ENCODE data around the gene LAMA5.

The LAMA5 gene

DNA sequence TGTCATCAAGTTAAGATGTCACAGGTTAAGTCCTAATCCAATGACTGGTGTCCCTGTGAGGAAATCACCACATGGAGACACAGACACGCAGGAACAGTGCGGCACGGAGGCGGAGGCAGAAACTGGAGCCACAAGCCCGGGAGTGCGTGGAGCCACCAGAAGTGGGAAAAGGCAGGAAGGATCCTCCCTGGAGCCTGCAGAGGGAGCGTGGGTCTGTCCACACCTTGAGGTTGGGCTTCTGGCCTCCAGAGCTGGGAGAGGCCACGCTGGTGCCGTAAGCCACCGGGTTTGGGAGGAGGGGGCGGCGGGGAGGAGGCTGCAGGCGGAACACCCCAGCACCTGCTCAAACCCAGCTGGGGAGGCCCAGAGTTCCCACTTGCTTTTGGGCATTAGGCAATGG lies 36.2 kb upstream of the LAMA5 start:
- no peak for DNase-seq (ENCODE audit: low spot score)

DNA sequence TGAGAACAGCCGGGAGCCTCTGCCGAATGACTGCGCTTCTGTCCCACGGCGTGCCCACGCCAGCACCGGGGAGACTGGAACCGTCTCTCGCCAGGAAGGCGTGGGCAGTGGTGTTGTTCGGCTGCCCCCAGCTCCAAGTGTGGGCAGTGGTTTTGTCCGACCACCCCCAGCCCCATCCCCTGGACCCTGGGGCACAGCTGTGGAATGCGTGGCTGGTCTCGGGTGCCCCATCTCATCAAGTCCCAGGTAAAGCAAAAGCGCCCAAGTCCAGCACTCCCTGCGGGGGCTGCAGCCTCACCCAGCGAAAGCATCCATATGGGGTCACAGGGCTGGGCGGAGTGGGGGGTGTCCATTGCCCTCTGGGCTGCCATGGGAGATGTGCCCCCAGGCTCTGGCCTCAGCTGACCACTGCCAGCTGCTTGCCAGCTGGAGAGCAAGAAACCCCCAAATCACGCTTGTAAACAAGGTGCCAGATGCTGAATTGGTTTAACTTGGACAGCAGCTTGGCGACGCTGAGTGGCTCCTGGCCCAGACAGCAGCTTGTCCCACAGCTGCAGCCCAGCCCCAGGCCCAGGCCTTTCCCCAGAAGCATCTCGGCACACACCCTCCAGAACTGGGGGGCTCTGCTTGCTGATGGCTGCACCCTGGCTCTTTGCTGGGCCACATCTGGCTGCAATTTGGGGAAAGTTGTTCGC lies 35.5 kb upstream of the LAMA5 start:
- no peak for DNase-seq (ENCODE audit: low spot score)

DNA sequence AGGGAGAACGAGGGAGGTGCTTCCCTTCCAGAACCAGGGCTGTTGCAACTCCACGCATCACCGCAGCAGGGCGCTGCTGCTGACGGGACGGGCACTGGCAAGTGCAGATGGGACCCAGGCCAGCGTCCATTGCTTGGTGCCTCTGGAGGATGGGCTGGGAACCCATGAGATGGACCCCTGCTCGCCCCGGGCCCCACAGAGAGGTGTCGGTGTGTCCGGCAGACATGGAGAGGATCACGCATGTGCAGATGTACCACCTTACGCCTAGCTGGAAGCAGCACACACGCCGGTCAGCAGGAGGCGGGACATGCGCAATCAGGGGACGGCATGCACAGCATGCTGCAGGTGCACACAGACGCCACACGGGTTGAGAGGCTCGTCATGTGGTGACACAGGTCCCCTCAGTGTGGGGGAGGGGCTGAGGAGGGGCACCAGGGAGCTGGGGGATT lies 34.2 kb upstream of the LAMA5 start:
- DNase-seq (ENCODE audit: low spot score): no peak

- DNase-seq (ENCODE audit: low spot score): no peak
Measured at GRCh38 chr20:62400541-62400940, 33.4 kb upstream of the LAMA5 start.

- no peak for DNase-seq (ENCODE audit: low spot score)
Measured at GRCh38 chr20:62400021-62400420, 32.9 kb upstream of the LAMA5 start.

DNA sequence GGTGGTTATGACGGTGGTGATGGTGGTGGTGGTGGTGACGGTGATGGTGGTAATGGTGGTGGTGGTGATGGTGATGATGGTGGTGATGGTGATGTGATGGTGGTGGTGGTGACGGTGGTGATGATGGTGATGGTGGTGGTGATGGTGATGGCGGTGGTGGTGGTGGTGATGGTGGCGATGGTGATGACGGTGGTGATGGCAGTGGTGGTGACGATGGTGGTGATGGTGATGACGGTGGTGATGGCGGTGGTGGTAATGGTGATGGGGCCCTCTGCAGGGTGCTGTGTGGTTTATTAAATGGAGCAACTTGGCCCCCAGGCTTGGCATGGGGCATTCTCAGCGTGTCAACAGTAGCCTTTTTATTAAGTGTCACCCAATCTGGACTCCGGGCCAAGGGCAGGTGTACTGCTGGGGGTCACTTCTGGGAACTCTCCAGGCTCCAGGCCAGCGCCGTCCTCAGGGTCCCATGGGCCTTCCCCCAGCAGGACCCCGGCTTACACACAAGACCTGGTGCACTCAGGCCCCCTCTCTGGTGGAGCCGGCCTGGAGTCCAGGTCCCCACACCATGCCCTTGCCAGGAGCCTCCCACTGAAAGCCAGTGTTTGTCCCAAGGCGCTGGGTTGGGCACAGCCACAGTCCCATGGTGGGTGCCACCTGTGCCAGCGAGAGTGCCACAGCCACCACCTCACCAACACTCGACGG lies 31.2 kb upstream of the LAMA5 start:
- no peak for DNase-seq (ENCODE audit: low spot score)

DNA sequence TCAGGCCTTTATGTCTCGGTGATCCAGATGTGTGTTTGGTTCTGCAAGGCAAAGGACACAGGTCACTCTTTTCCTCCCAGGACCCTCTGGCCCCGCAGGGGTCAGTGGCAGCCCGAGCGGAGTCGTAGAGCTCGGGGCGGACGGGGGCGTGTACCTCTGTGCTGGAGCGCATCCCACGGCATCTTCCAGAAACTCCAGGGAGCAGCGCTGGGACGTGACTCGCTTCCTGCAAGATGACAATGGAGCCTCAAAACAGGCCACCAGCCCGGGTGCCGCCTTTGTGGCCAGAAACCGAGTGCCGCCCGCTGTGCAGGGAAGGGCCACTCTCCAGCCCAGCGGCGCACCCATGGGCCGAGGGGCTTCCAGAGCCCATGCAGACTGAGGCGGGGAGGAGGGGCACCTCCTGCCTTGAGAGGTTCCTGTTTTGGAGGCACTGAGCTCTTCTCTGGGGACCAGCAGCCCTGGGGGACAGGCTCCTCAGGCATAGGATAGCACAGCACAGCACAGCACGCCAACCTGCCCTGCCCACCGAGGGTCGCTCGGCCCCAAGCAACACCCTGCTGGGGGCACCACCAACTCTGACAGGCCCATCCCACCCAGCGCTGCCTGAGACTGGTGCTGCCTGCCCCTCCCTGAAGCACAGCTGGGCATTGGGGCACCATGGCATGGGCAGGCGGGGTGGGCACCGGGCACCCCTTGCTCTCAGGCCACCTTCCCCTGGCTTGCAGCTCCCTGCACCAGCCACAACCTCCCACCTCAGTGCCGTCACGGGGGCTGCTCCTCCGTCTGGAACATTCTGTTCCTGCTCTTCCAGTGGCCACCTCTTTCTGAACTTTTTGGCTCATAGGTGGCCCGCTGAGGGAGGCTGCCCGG lies 29.5 kb upstream of the LAMA5 start:
- DNase-seq (ENCODE audit: low spot score): no peak

DNA sequence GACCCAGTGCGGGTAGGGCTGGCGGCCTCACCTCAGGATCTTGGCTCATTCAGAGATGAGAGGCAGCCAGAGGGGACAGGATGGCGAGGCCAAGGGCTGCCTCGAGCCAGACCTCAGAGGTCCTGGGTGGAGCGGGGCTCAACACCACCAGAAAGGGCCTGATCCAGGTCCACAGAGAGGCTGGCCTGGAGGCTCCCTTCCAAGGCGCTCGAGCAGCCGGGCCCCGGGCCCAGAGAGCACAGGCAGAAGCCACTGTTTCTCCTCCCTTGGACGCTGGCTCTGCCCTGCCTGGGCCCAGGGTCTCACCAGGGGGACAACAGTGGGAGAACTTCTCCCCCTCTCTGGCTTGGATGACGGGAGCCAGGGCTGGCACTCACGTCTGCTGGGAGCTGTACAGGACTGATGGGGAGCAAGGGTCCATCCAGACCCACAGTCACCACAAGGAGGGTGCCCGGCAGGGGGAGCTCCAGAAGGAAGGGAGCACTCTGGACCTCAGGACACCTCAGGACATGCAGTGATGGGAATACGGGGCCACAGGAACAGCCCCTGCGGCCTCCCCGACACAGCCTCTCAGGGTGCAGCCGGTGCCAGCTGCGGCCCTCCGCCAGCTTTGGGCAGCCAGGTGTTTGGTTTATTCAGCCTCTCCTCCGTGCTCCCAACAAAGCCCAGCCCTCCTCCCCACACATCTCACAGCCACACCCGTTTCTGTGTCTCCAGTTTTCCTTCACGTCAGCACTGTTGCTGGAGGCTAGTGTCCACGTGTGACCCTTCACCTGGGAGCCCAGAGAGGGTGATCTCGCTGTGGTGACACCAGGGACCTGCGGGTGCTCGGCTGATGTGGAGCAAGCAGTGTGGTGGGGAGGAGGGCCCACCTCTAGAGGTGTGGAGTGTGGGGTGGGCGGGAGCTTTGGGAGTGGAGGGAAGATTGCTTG lies 28.5 kb upstream of the LAMA5 start:
- DNase-seq (ENCODE audit: low spot score): no peak

DNA sequence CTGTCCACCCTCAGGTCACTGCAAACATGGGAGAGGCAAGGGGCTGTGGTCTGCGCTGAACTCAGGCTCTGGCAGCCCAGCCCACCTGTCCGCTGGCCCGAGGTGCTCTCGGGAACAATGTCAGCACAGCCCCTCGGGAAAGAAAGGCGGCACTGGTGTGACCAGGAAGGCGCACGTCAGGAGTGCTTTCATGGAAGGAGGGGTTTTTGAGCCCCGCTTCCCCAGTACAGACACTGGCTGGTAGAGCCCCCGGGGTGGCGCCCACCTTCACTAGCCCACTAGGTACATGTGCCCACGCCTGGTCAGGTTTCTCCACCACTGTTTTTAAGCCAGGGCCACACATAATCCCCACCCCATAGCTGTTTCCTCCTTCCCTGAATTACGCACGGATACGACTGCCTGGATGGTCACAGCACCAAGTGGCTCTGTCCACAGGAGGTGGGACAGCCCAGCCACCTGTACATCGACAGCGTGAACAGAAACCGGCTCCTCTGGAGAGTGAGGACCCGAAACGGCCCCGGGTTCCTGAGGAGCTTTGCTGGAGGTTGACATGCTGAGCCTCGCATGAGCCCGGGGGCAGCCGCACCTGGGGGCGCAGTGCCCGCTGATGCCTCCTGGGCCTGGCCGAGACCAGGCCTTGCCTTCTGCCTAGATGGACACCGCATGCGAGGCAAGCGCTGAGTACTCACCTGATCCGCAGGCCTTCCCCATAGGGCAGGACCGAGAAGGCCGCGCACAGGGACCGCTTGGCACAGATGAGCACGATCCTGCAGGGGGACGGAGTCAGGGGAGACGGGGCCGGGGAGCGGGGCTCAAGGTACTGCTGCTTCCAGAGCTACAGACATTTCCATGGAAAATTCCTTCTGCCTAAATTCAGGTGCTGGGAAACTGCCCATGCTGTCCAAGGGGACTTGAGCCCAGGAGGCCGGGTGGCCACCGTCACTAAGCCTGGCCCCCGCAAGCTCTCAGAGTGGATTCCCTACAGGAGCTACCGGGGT lies 27.4 kb upstream of the LAMA5 start:
- no peak for DNase-seq (ENCODE audit: low spot score)

DNA sequence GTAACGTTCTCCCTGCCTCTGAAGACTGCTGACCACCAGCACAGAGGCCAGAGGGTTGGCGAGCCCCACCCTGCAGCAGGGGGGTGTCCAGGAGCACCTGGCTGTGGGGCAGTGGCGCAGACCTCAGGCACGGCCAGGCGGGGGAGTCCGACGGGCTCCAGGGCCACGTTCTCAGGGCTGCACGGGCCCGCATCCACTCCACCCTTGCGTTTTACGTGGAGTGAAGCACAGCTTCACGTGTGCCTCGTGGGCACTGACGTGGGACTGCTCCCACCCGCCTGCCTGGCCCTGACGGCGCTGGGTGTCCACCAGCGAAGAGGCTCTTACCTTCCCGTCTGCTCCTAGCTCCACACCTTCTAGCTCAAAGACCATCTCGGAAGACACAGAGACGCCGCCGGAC lies 26.7 kb upstream of the LAMA5 start:
- DNase-seq (ENCODE audit: low spot score): no peak

DNA sequence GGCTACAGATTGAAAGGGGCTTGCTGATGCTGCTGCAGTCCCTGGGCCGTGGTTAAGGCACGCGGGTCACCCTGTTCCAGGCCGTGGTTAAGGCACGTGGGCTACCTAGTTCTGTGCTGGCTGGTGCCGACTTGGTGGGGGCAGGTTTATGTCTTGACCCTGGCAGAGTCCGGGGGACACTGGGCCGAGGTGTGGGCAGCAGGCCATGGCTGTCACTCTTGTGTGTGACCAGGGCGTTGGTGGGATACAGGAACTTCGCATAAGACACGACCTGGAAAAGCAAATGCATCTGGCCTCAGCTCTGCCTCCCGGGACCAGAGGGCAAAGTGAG lies 26.2 kb upstream of the LAMA5 start:
- no peak for DNase-seq (ENCODE audit: low spot score)

GRCh38 chr20:62392621-62393334 lies 25.7 kb upstream of the LAMA5 start:
- no peak for DNase-seq (ENCODE audit: low spot score)

- DNase-seq (ENCODE audit: low spot score): no peak
Measured at GRCh38 chr20:62392077-62392418, 24.9 kb upstream of the LAMA5 start.

- DNase-seq (ENCODE audit: low spot score): no peak
Measured at GRCh38 chr20:62391165-62392076, 24.3 kb upstream of the LAMA5 start.

GRCh38 chr20:62390317-62391164 lies 23.4 kb upstream of the LAMA5 start:
- no peak for DNase-seq (ENCODE audit: low spot score)

DNA sequence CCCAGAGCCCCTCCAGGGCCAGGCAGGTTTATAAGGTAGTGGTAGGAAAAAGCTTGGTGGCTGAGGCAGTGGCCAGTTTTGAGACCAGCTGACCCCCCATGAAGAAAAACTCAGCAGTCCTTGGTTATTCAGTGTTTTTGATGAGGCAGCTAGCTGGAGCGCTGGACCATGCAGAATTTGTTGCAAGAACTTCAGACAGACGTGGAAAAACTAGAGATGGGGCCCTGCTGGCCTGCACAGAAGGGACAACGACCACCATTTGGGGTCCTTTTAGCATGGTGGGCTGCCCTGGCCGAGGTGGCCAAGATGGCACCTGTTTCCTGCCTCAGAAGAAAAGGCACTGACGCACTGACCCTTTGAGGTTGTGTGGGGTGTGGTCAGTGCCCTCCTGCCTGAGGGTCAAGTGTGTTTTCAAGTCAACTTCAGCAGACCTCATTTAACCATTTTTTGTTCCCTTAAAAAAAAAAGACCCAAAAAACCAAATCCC lies 22.5 kb upstream of the LAMA5 start:
- DNase-seq (ENCODE audit: low spot score): no peak

DNA sequence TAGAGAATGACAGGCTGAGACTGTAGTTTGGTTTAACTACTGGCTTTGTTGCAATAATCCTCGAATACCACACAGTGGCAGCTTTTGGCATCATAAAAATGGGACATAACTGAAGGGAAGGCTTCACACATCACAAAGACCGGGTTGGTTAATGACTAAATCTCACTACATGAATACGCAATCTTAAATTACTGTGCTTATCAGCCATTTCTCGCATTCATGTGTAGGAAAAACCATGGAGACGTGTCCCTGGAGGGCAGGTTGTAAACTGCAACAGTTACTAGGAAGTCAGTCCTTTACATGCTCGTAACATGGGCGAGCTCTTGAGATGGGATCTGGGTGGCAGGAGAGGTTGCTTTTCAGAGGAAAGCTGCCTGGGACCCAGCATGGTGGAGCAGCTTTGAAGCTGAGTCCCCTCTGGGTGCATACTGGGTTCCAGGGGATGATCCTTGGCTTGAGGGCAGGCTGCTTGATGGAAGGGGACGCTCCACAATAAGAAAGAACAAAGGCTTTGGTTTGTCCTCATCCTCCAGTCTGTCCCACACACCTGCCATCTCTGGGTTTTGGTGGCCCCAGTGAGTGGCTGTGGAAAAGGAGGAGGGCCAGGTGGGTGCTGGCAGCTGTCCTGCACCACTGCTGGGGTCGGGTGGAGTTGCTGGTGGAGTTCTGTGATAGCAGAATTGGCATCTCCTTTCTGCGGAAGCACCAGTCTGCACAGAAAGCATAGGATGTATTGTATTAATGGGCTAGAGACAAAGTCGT lies 21.9 kb upstream of the LAMA5 start:
- no peak for DNase-seq (ENCODE audit: low spot score)
